GM12874 (cell line): ENCODE results near the gene PCDHGA7.

ENCODE experiments used
- TF ChIP-seq, protein P1 (sequence below): IDR thresholded peaks from 2 replicates; pipeline ENCODE4 v1.5.1; 2011; ENCODE audit warnings: low read depth, mild to moderate bottlenecking, control low read depth, low read length, moderate library complexity; ENCODE audit not compliant: insufficient read depth

PCDHGA7 gene

DNA sequence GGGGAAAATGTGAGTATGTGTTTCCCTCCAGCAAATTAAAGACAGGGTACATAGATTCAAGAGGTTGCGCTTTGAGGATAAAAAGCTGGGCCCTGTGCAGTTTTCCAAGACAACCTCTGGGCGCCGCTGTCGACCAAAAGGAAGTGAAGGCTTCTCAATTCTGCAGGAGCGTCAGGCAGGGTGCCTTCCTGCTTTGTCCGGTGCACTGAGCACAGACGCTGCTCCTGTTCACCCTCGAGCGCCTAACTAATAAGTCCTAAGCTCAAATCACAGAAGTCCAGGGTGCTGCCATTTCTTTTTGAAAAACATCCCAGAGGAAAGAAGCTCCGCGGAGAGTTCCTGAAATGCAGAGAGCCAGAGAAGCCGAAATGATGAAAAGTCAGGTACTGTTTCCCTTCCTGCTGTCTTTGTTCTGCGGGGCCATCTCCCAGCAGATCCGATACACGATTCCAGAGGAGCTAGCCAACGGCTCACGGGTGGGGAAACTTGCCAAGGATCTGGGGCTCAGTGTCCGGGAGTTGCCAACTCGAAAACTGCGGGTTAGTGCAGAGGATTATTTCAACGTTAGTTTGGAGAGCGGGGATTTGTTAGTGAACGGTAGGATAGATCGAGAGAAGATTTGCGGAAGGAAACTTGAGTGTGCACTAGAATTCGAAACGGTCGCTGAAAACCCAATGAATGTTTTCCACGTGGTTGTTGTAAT lies 32.5 kb upstream of the PCDHGA7 start, which contains the start of gene PCDHGB1:
TSS of gene PCDHGB1 (plus strand) at position 183 of the 703 bp plus-strand sequence. CDS start at position 345, 162 bp downstream.
- TF ChIP-seq, protein P1, sequence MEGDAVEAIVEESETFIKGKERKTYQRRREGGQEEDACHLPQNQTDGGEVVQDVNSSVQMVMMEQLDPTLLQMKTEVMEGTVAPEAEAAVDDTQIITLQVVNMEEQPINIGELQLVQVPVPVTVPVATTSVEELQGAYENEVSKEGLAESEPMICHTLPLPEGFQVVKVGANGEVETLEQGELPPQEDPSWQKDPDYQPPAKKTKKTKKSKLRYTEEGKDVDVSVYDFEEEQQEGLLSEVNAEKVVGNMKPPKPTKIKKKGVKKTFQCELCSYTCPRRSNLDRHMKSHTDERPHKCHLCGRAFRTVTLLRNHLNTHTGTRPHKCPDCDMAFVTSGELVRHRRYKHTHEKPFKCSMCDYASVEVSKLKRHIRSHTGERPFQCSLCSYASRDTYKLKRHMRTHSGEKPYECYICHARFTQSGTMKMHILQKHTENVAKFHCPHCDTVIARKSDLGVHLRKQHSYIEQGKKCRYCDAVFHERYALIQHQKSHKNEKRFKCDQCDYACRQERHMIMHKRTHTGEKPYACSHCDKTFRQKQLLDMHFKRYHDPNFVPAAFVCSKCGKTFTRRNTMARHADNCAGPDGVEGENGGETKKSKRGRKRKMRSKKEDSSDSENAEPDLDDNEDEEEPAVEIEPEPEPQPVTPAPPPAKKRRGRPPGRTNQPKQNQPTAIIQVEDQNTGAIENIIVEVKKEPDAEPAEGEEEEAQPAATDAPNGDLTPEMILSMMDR: peak; percentile 61

DNA sequence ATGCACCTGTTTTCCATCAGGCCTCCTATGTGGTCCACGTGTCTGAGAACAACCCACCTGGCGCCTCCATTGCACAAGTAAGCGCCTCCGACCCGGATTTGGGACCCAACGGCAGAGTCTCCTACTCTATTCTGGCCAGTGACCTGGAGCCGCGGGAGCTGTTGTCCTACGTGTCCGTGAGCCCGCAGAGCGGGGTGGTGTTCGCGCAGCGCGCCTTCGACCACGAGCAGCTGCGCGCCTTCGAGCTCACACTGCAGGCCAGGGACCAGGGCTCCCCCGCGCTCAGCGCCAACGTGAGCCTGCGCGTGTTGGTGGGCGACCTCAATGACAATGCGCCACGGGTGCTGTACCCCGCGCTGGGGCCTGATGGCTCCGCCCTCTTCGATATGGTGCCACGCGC lies 31.0 kb upstream of the PCDHGA7 start:
- TF ChIP-seq, protein P1: no peak

DNA sequence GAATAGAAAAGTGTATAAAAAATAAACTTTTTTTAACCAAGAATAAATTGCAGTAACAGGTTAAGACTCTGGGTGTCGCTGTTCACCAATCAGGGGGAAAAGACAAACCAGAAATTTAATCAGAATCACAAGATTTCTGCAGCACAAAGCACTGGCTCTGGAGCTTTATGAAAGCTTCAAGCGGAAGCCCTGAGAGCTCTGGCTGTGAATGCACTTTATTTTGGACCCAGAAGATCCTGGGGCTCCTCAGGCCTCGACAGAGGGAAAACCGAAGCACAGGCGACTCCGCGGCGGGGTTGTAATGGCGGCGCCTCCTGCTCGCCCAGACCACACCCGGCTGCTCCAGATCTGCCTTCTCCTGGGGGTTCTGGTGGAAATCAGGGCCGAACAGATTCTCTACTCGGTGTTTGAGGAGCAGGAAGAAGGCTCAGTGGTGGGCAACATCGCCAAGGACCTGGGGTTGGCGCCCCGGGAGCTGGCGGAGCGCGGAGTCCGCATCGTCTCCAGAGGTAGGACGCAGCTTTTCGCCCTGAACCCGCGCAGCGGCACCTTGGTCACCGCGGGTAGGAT lies 27.6 kb upstream of the PCDHGA7 start, which contains the start of gene PCDHGA4:
TSS of gene PCDHGA4 (plus strand) at position 122 of the 570 bp plus-strand sequence. CDS start at position 209, 87 bp downstream.
- TF ChIP-seq, protein P1: peak; percentile 34

DNA sequence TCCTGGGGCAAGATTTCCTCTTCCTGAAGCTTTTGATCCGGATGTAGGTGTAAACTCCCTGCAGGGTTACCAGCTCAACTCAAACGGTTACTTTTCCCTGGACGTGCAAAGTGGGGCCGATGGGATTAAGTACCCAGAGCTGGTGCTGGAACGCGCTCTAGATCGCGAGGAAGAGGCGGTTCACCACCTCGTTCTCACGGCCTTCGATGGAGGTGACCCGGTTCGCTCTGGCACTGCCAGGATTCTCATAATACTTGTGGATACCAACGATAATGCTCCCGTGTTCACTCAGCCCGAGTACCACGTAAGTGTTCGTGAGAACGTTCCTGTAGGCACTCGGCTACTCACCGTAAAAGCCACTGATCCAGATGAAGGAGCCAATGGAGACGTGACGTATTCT lies 26.9 kb upstream of the PCDHGA7 start:
- TF ChIP-seq, protein P1: no peak

DNA sequence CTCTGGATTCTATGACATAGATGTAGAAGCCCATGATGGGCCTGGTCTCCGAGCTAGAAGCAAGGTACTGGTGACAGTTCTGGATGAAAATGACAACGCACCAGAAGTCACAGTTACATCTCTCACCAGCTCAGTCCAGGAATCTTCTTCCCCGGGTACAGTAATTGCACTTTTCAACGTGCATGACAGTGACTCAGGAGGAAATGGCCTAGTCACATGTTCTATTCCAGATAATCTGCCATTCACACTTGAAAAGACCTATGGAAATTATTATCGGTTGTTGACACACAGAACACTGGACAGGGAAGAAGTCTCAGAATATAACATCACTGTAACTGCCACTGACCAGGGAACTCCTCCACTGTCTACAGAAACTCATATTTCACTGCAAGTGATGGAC lies 26.4 kb upstream of the PCDHGA7 start:
- TF ChIP-seq, protein P1: no peak

DNA sequence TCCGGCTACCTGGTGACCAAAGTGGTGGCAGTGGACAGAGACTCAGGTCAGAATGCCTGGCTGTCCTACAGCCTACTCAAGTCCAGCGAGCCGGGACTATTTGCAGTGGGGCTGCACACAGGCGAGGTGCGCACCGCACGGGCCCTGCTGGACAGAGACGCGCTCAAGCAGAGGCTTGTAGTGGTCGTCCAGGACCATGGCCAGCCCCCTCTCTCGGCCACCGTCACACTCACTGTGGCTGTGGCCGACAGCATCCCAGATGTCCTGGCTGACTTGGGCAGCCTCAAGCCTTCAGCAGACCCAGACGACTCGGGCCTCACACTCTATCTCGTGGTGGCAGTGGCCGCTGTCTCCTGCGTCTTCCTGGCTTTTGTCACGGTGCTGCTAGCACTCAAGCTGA lies 25.6 kb upstream of the PCDHGA7 start:
- TF ChIP-seq, protein P1: no peak

DNA sequence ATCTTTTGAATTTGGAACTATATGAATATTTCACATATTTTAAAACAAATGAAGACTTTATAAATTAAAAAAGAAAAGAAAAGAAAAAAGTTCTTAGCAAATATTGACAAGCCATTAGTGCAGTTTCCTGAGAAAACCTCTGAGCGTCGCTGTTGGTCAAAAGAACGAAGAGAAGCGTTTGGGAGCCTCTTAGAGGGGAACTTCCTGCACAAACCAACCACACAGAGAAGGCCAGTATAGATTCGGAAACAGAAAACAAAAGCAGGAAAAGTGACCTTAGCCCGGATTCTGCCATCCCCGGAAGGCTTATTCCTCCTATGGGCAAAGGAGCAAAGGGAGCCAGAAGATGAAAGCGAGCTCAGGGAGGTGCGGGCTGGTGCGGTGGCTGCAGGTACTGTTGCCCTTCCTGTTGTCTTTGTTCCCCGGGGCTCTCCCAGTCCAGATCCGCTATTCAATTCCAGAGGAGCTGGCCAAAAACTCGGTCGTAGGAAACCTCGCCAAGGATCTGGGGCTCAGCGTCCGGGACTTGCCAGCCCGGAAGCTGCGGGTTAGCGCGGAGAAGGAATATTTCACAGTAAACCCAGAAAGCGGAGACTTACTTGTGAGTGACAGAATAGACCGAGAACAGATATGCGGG lies 22.6 kb upstream of the PCDHGA7 start, which contains the start of gene PCDHGB2:
TSS of gene PCDHGB2 (plus strand) at position 205 of the 637 bp plus-strand sequence. CDS start at position 347, 142 bp downstream.
- TF ChIP-seq, protein P1: peak; percentile 35; the same call in 1 of the 2 replicates
